Prostate gland (tissue), 2 donors: ENCODE measurements around the gene CACNG8.

Source experiments
- CTCF ChIP-seq, 4 experiments: fragments of 200-600 bp in 2 of 4; fragments of 450-650 bp in 2 of 4; sonication (generic) in 2 of 4; IDR thresholded peaks; 1 replicate in 3 of 4; 2 replicates in 1 of 4; pipeline ENCODE4 v1.5.1; 2016 to 2019; ENCODE audit warnings: antibody characterized with exemption in 4 of 4, mild to moderate bottlenecking in 2 of 4, moderate library complexity in 2 of 4
- POLR2A ChIP-seq: fragments of 450-650 bp; IDR thresholded peaks from one replicate; pipeline ENCODE4 v1.6.1; 2016; ENCODE audit warnings: antibody characterized with exemption, mild to moderate bottlenecking
- POLR2AphosphoS5 ChIP-seq: sonication (generic); formaldehyde crosslinking; IDR thresholded peaks from one replicate; pipeline ENCODE4 v1.6.1; 2017; ENCODE audit warnings: antibody characterized with exemption

DNA sequence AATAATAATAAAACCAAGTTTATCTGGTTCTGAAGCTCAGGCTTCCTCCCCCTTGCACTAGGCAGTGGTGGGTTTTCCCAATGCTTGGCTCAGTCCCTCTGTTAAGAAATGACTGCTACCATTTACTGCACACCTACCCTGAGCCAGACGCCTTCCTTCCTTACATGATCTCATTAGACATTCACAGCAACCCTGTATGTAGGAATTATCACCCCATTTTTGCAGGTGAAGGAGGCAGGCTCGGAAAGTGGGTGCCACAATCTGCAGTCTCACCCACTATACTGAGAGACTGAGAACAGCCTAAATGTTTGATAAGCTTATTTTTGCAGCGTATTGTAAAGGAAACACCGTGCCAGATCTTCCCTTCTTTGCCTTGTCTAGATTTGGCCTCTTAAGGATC lies 18.3 kb upstream of the CACNG8 start:
- TF ChIP-seq CTCF (IDR thresholded peaks at IDR 0.05): no peak
- no peak for TF ChIP-seq POLR2AphosphoS5
- no peak for TF ChIP-seq POLR2A
